SKM-1 (cell line): ENCODE data around the gene LSM3.

Experiments
- DNase-seq: peaks from one replicate; lab custom pipeline; 2025; ENCODE audit not compliant: unreplicated experiment; lab: John Stamatoyannopoulos, UW

LSM3 gene

GRCh38 chr3:14143271-14144225 is 35.1 kb upstream of the LSM3 start:
- no peak for DNase-seq

- DNase-seq = peak; percentile 96
Observed at GRCh38 chr3:14144423-14145075, 34.1 kb upstream of the LSM3 start.

- no peak for DNase-seq
Observed at GRCh38 chr3:14145236-14145635, 33.4 kb upstream of the LSM3 start.

- DNase-seq = no peak
Observed at GRCh38 chr3:14145670-14146380, 32.8 kb upstream of the LSM3 start.

GRCh38 chr3:14146381-14147065 is 32.1 kb upstream of the LSM3 start:
- no peak for DNase-seq

GRCh38 chr3:14147066-14147435 is 31.6 kb upstream of the LSM3 start:
- no peak for DNase-seq

- no peak for DNase-seq
Observed at GRCh38 chr3:14147617-14148016, 31.0 kb upstream of the LSM3 start.

GRCh38 chr3:14148041-14148985 is 30.3 kb upstream of the LSM3 start:
- DNase-seq = no peak

GRCh38 chr3:14150078-14150477 is 28.5 kb upstream of the LSM3 start:
- DNase-seq = no peak

GRCh38 chr3:14150491-14151230 is 28.0 kb upstream of the LSM3 start:
- DNase-seq = no peak

- DNase-seq = no peak
Observed at GRCh38 chr3:14151471-14152083, 27.0 kb upstream of the LSM3 start.

- no peak for DNase-seq
Observed at GRCh38 chr3:14152233-14152962, 26.2 kb upstream of the LSM3 start.

GRCh38 chr3:14152963-14153355 is 25.7 kb upstream of the LSM3 start:
- DNase-seq = no peak

GRCh38 chr3:14153663-14154062 is 25.0 kb upstream of the LSM3 start:
- DNase-seq = no peak

GRCh38 chr3:14154276-14154675 is 24.3 kb upstream of the LSM3 start:
- no peak for DNase-seq

- DNase-seq = no peak
Observed at GRCh38 chr3:14154895-14155440, 23.6 kb upstream of the LSM3 start.

GRCh38 chr3:14156201-14156600 is 22.4 kb upstream of the LSM3 start:
- DNase-seq = no peak
